ENCODE measurements around the gene ATPAF1. TPM values are rescaled to one million over a fixed set of nuclear protein-coding genes. Genes with fewer than 3 reads are reported as not detected.

The ATPAF1 gene
- total RNA-seq, 1 donor from 2014 or later: 39.6 TPM

DNA sequence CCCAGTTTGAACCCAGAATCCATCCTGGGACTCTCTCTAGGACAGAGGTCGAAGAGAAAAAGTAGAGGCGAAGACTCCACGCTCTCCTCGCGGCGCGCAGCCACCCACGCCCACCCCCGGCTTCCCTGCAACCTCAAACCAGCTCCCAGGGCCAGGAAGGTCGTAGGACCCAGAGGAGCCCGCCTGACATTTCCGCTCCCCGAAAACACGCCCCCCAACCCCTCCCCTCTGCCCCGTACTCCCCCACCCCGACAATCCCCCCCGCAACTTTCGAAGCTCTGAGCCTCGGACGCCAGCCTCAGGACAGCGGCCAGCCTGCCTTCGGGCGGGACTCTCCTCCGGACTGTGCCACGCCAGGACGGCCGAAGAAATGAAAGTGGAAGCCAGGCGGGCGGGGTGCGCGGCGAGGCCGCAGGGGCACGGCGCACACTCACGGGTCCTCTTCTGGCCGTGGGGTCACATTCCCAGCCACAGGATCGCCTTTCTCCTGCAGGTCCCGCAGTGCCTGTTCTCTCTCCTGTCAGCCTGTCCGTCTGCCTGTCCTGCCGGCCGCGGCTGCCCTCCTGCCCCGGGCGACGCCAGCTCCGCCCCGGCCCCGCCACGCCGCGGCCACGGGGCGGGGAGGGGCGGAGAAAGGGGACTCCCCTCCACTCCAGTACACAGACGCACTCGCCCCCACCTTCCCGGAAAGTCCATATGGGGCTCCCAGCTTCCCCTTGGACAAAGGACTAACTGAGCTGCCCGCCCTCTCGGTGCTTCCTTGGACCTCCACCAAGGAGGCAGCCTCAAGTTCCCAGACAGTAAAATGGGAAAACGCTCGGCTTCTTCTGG, 51.7 kb downstream of the ATPAF1 start, which contains the start of gene MOB3C:
Gene MOB3C, minus strand, starts transcription at position 535 of the 831 bp plus-strand sequence. CDS start 3,490 bp downstream, outside the sequence.
- H3K4me3 ChIP-seq (ENCODE audit: low read depth, low read length): peak within 1 kb of the TSS; percentile 73
- DNase-seq (ENCODE audit: low read depth): no peak
- TF ChIP-seq, protein P1, sequence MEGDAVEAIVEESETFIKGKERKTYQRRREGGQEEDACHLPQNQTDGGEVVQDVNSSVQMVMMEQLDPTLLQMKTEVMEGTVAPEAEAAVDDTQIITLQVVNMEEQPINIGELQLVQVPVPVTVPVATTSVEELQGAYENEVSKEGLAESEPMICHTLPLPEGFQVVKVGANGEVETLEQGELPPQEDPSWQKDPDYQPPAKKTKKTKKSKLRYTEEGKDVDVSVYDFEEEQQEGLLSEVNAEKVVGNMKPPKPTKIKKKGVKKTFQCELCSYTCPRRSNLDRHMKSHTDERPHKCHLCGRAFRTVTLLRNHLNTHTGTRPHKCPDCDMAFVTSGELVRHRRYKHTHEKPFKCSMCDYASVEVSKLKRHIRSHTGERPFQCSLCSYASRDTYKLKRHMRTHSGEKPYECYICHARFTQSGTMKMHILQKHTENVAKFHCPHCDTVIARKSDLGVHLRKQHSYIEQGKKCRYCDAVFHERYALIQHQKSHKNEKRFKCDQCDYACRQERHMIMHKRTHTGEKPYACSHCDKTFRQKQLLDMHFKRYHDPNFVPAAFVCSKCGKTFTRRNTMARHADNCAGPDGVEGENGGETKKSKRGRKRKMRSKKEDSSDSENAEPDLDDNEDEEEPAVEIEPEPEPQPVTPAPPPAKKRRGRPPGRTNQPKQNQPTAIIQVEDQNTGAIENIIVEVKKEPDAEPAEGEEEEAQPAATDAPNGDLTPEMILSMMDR (conservative IDR thresholded peaks at IDR 0.05; ENCODE audit: low read depth, low read length): no peak

DNA sequence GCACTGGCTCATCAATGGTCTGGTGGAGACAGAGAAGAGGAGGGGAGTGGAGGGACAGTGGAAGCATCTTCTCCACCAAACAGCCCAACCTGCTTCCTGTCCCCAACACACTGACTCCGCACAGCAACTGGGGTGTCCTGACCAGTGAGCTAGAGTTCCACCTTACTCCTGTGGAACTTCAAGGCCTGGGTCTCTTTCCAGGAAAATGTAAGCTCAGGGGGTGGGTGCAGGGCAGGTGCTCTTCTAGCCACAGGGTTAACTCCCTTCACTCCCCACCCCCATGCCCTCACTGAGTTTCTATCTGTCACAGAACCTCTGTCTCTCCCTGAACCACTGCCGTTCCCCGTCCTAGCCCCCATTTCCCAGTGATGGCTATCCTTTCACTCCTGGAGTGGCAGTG, 52.4 kb downstream of the ATPAF1 start:
- TF ChIP-seq, protein P1 (conservative IDR thresholded peaks at IDR 0.05; ENCODE audit: low read depth, low read length): no peak
- peak overlapping the region; percentile 73 for H3K4me3 ChIP-seq (ENCODE audit: low read depth, low read length)
- no peak for DNase-seq (ENCODE audit: low read depth)

DNA sequence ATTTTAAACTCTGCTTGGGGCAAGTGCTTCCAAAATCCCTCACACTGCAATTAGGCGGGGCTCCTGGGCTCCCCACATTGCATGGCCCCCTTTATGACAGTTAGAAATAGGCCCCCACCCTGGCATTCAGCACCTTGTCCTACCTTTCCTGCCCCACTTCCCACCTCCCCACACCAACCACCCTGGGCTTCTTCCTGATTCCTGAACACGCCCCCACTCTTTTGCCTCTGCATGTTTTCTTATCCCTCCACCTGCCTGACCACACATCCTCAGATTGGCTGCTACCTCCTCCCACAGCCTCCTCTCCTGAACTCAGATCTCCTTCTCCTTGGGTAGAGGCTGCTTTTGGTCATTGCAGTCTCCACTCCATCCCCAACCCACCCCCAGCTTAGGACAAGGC, 53.1 kb downstream of the ATPAF1 start:
- no peak overlapping the region for H3K4me3 ChIP-seq (ENCODE audit: low read depth, low read length)
- DNase-seq (ENCODE audit: low read depth): no peak
- TF ChIP-seq, protein P1 (conservative IDR thresholded peaks at IDR 0.05; ENCODE audit: low read depth, low read length): no peak

DNA sequence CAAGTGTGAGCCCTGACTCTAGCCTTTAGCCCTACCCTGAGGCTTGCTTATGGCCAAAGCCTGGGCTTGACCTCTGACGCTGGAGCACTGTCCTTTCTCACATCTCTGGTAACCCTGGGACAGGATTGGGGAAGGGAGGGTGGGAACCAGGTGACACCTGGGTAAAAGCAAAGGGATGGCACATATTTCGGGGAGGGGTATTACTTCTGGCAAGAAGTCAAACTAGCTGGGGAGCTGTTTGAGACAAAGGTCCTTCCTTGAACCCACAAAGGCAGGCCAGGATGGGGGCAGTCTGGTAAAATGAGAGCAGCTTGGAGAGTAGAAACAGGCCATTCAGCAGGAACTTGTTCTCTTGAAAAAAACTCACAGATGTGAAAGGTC, 53.6 kb downstream of the ATPAF1 start:
- no peak overlapping the region for H3K4me3 ChIP-seq (ENCODE audit: low read depth, low read length)
- no peak for DNase-seq (ENCODE audit: low read depth)
- TF ChIP-seq, protein P1 (conservative IDR thresholded peaks at IDR 0.05; ENCODE audit: low read depth, low read length): no peak

DNA sequence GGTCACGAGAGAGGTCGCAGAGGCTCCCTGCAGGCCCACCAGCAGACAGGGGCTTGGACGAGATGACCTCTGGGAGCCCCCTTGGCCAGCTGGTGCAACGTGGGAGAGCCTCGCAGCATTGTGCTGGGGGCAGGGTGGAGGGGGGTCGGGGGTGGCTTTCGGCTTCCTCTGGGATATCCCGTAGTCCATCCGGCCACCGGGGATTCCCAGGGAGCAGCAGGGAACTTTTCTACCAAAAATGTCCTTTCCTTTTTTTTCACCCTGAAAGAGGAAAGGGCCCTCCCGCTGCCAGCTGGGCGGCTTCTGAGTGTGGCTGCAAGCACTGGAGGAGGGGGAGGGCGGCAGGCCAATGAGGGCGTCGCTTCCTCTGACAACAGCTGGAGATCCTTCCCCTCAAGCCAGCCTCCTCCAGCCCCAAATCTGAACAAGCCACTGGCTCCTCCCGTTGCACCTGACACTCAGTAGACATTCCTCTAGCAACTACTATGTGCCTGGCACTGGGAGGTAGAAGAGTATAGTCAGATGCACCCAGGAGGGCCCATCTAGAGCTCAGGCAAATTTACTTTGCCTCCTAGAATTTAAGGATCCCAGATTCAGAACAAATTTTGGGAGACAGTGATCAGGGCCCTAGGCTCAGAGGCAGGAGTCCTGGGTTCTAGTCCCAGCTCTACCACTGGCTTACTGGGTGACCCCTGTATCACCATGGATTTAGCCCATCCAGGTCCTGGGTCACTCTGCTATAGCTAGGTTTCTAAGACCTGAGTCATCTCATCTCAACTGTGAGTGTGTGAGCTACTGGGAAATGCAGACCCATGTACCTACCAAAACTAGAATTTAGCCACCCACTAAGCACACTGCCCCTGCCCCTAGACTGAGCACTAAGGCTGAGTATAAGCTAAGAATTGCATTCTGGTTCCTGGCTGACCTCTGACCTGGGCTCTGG, 54.2 kb downstream of the ATPAF1 start:
- no peak for DNase-seq (ENCODE audit: low read depth)

DNA sequence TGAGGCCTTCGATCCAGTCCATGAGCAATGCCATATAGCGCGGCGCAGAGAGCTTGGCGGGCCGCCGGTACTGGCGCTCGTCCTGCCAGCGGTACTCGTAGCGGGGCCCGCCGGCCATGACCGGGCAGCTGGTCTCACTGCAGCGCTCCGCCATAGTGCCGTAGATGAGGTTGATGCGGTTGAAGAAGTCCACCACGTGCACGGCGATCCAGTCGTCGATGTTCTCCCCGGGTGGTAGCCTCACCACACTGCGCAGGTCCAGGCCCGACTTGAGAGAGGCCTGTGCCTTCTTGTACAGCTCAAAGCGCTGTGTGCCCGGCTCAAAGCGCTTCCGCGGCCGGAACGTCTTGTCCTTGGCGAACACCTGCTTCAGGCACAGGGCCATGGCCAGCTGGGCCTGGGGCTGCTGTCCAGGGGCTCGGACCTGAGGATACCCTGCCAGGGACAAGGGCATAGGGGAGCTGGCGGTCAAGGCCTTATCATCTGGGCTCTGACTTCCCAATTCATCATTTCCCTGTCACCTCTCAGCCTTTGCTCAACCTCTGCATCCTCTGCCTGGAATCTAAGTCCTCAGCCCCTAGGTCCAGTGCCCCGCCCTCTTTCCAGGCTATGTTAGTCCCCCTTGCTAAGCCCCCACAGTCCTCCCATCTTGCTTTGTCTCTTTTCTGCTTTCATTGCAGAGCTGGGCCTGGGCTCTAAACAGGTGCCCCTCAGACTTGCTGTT, 55.1 kb downstream of the ATPAF1 start:
- DNase-seq (ENCODE audit: low read depth): no peak
- no peak overlapping the region for H3K4me3 ChIP-seq (ENCODE audit: low read depth, low read length)
- TF ChIP-seq, protein P1 (conservative IDR thresholded peaks at IDR 0.05; ENCODE audit: low read depth, low read length): no peak

More for the DNA sequence above, 54.2 kb downstream of the ATPAF1 start:
- TF ChIP-seq, protein P1 (conservative IDR thresholded peaks at IDR 0.05; ENCODE audit: low read depth, low read length): no peak
- H3K4me3 ChIP-seq (ENCODE audit: low read depth, low read length): no peak overlapping the region
